Right renal pelvis (tissue), 4 donors: Measurements from ENCODE around the gene MYH14. TPM values are rescaled to one million over a fixed set of nuclear protein-coding genes. Genes with fewer than 3 reads are reported as not detected.

Experiments used
- DNase-seq, 4 donors: peaks; one replicate each; pipeline ENCODE4 v3.0.0-alpha.2; 2013; ENCODE audit warnings: low read depth in 4 of 4, low spot score in 3 of 4, missing footprints in 1 of 4
- polyA plus RNA-seq, 4 donors: library from polyadenylated mRNA; unstranded; fragments of 120-200 nt; gene quantifications; one replicate each; pipeline ENCODE4 v1.2.1, GENCODE V29; 2013; ENCODE audit not compliant: insufficient read length in 4 of 4

MYH14 gene
- polyA plus RNA-seq, 4 donors = 20.2 to 31.6 (median 21.9) TPM

- DNase-seq = no peak
Measured at GRCh38 chr19:50312967-50313811, 109.8 kb downstream of the MYH14 start.

GRCh38 chr19:50313812-50314536 is 110.6 kb downstream of the MYH14 start:
- DNase-seq = no peak

DNA sequence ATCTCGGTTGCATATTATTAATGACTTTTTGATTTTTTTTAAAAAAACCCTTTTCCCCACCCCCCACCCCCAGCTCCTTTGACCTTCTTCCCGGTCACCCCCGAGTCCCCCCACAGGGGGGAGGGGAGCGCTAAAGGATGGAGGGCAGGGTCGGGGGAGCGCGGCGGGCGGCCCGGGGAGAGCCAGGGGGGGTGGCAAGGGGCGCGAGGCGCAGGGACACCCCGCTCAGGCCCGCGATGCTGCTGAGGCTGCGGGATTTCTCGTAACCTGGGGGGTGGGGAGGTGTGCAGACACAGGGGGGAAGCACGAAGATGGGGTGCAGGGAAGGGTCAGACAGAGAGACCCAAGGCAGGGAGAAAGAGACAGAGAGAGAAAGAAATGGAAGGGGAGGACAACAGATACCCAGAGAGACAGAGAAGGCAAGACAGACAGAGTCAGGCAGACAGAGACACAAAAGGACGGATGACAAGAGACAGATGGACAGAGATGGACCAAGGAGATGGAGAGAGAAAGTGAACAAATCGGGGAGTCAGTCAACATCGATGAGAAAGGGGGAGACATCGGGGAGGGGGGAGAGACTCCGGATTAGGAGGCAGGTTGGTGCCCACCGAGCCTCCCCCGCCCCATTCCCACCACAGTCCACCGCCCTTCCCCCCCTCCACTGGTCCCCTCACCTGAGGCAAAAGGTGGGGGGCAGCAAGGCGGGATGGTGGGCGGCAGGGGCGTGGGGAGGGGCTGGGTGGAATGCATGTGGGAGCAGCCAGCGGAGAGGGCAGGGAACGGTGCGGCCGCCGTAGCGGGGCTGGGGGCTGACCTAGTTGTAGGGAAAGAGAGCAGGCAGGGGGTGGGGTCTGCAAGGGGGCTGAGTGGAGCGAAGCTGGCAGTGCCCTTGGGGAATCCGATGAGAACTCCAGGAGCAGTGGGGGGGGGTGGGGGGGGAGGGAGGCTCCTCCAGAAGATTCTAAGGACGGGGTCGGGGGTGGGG is 111.6 kb downstream of the MYH14 start:
- no peak for DNase-seq

DNA sequence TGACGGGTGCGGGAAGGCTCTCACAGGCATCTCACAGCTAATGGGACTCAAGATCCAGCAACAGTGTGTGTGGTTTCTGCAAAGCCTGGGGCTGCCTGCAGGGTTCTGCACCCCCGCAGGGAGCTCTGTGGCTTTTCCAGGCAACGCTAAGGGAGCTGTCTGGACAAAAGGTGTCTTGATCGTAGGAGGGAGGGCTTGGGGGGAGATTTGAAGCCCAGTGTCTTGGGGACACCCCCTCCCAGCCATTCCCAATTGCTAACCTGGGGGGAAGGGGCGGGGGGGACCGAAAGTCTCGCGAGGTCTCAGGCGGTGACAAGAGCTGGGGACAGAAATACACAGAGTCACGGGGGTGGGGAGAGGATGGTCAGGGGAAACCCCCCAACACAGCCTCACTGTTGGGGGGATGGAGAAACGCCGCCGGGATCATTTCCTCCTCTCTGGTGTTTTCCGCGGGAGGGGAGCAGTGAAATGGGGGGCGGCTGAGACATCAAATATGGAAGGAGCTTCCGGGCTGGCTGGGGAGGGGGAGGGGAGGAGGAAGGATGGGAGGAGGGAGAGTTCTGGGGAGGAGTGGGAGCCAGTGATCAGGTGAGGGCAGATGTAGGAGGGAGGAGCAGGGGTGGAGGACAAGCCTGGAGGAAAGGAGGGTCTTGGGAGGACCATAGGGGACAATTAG is 112.5 kb downstream of the MYH14 start:
- DNase-seq = no peak

GRCh38 chr19:50317115-50317514 is 113.7 kb downstream of the MYH14 start:
- DNase-seq = no peak

DNA sequence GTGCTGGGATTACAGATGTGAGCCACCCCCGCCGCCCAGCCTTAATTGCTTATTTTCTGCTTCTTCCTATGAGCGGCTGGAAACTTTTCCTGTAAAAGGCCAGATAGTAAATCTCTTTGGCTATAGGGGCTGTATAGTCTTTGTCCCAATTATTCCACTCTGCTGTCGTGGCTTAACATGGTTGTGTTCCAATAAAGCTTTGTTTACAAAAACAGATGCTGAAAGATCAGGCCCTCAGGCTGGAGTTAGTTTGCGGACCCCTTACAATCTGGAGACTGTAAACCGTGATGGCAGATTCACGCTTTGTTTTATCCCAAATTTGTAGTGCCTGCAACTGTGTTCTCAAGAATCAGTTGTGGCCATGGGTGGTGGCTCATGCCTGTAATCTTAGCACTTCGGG is 115.0 kb downstream of the MYH14 start:
- no peak for DNase-seq

DNA sequence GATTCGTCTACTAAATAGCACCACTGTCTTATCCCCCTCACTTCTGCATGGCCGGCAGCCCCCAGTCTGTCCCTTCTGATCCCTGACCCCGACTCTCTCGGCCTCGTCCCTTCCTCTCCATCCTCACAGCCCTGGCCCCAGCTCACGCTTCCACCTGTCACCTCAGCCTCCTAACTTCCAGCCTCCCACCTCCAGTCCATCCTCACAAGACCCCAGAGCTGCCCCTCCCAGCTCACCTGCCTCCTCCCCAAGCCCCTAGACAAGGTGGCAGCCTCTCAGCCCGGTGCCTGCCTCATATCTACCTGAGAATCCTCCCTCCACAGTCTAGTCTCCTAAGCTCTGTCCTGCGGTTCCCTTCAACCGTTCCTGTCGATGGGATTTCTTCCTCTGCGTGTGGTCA is 115.7 kb downstream of the MYH14 start:
- DNase-seq = no peak

- DNase-seq = no peak
Measured at GRCh38 chr19:50320051-50320450, 116.6 kb downstream of the MYH14 start.

DNA sequence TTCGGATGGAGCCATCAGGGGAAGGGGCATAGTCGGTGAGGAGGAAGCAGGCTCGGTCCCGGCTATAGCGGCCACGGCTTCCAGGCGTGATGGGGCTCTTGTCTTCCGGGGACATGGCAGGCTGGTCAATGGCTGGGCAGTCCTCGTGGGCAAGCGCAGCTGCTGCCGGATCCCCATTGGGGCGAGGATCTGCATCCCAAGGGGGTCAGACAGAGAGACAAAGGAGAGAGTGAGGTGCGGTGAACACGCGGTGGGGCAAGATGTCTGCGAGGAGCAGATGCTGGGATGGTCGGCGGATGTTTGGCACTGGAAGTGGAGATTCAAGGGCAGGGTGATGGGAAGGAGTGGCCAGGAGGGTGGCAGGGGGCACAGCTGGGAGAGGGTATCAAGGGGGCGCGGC is 117.2 kb downstream of the MYH14 start:
- DNase-seq = no peak

GRCh38 chr19:50321831-50322230 is 118.4 kb downstream of the MYH14 start:
- DNase-seq = no peak

DNA sequence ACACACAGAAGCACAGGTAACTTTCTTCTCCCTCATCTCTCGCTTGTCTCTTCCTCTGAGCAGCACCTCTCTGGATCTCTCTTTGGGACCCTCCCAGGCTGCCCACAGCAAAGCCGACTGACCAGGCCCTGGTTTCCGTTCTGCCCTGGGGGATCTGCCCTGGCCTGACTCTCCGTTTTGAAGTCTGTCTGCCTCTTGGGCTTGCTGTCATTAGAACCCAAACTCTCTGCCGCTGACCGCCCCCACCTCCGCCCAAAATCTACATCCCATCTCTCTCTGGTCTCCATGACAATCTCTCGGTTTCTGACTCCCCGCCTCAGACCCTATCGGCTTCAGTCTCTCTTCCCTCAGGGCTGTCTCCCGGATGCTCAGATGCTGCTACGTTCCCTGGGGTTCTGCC is 118.8 kb downstream of the MYH14 start:
- DNase-seq = no peak

DNA sequence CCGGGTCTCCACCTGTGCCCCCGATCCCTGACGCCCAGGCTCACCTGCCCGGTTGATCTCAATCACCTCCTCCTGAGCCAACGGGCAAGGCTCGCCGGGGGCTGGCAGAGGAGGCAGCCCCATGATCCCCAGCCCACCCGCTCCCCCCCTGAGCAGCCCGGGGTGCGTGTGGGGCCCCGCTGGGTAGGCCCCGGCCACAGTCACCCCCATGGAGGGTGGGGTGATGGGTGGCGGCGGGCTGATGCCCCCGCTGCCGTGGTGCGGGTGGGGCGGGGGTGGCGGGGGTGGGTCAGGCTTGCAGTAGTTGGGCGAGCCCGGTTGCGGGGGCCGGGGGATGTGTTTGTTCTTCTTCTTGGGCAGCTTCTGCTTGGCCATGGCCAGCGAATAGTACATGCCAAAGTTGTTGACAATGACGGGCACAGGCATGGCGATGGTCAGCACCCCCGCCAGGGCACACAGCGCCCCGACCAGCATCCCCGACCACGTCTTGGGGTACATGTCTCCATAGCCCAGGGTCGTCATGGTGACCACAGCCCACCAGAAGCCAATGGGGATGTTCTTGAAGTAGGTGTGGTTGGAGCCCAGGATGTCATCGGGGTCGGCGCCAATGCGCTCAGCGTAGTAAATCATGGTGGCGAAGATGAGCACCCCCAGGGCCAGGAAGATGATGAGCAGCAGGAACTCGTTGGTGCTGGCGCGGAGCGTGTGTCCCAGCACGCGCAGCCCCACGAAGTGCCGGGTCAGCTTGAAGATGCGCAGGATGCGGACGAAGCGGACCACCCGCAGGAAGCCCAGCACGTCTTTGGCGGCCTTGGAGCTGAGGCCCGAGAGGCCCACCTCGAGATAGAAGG is 119.7 kb downstream of the MYH14 start:
- DNase-seq = no peak

DNA sequence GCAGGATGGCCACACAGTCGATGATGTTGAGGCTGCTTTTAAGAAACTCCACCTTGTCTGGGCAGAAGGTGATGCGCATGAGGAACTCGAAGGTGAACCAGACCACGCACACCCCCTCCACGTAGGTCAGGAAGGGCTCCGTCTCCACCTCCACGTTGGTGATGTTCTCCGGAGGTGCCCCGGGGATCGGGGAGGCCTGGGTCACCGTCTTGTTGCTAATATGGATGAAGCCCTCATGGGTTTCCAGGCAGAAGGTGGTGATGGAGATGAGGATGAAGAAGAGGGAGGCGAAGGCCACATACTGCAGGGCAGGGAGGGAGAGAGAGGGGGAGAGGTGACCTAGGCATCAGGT is 120.3 kb downstream of the MYH14 start:
- no peak for DNase-seq

DNA sequence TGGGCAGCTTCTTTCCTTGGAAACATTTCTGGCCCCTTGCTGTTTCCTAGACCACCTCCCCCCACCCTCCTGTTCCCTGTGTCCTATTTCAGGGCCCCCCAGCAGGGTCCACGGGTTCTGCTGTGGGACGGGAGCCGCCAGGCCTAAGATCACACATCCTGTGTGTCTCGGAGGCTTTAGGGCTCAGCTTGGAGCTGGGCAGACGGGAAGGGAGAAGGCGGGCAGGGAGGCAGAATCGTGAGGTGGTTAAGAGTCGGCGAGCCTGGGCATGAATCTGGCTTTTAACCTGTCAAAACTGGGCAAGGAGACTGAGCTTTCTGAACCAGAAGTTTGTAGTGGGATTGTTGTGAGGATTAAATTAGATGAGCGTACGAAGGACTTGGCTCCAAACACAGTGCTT is 120.9 kb downstream of the MYH14 start:
- no peak for DNase-seq

DNA sequence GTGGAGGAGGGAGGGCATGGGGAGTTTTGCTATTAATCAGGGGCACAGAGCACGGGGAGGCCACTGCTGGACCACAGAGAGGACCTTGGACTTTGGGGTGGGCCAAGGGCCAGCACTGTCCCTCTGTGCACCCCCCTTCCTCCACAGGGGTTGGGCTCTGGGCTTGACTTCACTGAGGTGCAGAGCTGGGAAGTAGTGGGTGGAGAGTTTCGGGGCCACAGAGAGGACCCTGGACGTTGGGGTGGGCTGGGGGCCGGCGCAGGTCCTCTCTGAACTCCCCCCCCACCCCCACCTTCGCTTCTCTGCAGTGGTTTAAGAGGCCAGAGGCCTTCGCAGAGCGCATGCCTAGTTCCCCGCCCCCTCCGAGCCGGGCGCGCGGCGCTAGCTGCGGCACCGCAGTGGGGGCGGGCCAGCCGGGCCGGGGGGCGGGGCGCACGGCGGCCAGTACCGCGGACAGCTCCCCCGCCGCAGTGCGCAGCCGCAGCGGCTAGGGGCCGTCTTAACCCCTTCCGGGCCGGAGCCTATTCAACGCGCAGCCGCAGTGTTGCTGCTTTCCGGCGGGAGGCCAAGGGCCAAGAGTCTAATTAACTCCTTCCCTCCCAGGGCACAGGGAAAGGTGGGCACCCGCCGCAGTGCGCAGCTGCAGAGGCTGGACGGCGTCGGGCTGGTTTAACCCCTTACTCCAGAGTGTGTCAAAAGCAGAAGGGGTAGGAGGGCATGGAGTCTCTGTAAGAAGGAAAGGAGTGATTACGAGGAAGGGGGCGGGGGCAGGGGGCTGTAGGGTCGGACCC is 122.1 kb downstream of the MYH14 start:
- peak in 1 of 4 donors; percentile 63 for DNase-seq

GRCh38 chr19:50326101-50326664 is 122.8 kb downstream of the MYH14 start:
- DNase-seq = no peak

DNA sequence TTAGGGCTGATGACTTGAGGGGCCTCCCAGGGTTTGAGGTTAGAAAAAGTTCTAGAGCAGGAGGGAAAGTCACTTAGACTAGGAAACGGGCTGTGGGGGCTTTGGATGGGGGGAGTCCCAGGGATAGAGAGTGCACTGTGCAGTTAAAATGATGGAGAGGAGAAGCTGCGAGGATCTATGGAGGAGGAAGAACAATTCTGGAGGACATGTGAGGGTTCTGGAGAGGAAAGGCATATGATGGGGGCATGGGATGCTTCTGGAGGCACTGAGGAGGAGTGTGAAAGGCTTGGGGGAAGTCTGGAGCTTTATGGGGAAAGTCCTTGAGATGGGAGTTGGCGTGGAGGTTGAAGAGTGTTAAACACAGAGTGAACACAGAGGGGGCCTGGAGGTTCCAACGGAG is 123.6 kb downstream of the MYH14 start:
- no peak for DNase-seq

DNA sequence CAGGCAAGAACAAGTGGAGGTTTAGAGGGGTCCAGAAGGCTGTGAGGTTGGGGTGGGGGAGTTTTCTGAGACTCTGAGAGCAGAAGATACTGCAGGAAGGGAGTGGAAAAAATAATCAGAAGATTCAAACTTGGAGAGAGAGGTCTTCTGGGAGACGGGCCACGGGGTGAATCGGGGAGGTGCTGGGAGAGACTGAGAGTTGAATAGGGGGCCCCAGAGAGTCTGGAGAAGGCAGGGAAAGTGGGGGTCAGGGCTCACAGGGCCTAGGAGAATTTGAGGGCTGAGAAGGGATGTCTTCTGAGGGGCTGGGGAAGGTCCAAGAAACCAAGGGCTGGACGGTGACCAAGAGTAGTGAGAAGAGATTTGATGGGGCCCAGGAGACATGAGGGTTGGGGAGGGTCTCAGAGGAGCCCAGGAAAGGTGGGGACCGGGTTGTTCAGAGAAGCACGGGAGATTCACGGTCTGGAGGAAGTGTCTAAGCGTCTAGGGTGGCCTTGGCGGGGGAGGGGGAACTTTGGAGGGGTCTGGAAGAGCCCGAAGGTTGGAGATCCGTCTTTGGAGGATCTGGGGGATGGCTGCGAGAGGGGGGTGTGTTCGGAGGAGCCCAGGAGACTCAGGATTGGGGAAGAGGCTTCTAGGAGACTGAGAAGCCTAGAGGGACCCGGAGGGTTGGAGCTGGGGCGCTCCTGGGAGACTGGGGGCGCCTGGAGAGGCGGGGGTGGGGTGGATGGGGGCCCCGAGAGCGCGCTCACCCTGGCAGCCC is 124.2 kb downstream of the MYH14 start:
- DNase-seq = no peak
